Activated gamma-delta T cell (primary cell): ENCODE results near the gene CD99L2.
"Not testable (repeated sequence)": the region's sequence is repeated elsewhere in the genome, so short reads cannot be mapped to it uniquely, and the experiment has no call there.

Experiments
- DNase-seq: peaks from one replicate; lab custom pipeline; 2025; lab: John Stamatoyannopoulos, UW

Gene CD99L2

DNA sequence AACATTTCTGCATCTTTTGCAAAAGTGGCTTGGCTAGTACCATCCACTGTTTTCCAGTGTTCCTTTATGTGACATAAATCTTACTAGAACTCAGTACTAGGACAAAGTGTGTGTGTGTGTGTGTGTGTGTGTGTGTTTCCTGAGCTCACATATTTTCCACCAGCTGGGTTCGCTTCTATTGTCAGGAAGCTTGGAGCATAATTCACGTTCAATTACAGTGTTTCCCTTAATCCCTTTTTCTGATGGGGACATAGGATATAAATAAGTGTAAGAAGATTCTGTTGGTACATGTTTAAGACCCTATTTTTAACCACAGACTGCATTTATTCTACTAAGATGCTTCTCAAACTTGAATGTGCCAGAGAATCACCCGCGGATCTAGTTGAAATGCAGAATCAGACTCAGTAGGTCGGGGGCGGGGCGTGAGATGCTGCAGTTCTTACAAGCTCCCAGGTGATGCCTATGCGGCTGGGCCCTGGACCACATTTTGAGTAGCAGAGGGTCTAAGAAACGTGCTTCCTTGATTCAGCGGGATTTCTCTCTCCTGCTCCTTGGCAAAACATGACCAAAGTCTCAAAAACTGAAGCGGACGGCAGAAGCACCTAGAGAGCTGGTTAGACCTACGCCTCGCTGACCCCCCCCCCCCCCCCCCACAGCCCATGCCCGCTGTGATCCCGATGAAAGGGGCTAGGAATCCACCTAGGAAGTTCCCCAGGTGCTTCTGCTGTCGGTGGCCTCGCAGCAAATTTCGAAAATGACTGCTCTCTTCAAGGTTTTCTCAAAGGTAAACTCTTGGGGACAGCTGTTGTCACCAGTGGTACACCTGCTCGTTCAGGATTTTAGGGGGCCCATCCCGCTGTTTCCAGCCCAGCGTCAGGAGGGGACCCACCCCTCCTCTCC, 797 bp downstream of the CD99L2 start:
- DNase-seq, result no peak

DNA sequence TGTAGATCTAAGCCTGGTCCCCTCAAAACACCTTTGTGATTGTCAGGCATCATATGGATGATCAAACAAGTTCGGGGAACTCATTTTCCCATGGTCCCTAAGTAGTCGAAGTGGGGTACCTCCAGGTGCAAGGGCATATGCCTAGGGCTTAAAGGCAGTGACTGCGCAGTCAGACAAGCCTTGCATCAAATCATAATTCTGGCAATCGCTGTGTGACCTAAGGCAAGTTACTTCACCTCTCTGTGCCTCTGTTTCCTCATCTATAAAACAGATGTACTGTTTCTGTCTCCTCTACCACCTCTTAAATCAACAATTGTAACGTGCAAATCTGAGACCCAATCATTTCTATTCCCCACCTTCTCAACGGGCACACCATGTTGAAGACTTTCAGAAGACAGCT, 1.8 kb downstream of the CD99L2 start:
- no peak for DNase-seq

- no peak for DNase-seq
These were observed 4.5 kb downstream of the CD99L2 start for GRCh38 chrX:150893936-150894335.

GRCh38 chrX:150889131-150889530, 9.3 kb downstream of the CD99L2 start:
- no peak for DNase-seq

- DNase-seq, result no peak
These were observed 10.5 kb downstream of the CD99L2 start for GRCh38 chrX:150887906-150888465.

- not testable (repeated sequence) for DNase-seq
These were observed 11.2 kb downstream of the CD99L2 start for GRCh38 chrX:150887268-150887667.

DNA sequence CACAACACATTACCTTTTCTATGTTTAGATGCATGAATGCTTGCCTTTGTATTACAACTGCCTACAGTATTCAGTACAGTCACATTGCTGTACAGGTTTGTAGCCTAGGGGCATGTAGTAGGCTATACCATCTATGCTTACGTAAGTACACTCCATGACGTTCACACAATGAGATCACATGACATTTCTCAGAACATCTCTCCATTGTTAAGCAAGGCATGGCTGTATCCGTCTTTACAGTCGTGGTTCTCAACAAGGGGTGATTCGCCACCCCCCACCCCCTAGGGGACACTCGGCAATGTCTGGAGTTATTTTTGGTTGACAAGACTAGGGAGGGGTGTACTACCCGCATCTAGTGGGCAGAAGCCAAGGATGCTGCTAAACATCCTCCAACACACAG, 12.1 kb downstream of the CD99L2 start:
- DNase-seq, result no peak

DNA sequence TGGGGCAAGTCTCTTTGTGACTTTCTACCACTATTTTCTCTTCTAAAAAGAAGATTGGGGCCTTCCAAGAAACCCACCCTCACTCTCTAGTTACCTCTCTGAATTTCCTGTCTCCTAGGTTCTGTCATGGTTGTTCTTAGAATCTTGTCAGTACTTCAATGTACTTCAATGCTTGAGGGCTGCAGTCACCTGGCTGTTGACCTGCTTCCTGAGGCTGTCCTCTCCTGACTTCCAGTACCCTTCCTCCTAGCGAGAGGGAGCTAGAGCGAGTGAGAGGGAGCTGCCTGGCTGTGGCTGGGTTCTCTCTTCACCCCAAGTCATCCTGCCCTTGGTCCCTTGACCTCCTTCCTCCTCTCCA, 17.7 kb downstream of the CD99L2 start:
- no peak for DNase-seq

DNA sequence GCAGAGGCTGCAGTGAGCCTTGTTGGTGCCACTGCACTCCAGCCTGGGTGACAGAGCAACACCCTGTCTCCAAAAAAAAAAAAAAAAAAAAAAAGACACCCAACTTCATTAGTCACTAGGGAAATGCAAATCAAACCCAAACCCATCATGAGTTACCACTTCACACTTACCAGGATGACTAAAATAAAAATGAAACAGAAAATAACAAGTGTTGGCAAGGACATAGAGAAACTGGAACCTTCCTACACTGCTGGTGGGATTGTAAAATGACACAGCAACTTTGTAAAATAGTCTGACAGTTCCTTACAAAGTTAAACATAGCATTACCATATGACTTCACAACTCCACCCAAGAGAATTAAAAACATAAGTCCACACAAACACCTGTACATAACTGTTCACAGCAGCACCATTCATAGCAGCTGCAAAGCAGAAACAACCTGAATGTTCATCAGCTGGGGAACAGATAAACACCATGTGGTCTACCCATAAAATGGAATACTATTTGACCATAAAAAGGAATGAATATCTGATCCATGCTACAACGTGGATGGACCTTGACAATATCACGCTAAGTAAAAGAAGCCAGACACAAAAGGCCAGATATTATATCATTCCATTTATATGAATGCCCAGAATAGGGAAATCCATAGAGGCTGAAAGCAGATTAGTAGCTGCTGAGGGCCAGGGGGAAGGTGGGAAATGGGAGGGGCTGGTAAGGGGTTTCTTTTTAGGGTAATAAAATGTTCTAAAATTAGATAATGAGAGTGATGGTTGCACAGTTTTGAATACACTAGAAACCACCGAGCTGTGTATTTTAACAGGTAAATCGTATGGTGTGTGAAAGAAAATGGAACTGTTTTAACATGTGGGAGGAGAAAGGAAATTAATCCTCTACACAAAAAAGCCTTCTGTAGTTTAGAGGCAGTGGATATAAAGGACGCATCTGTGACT, 18.3 kb downstream of the CD99L2 start:
- no peak for DNase-seq

GRCh38 chrX:150875621-150876020, 22.8 kb downstream of the CD99L2 start:
- not testable (repeated sequence) for DNase-seq

GRCh38 chrX:150874448-150874847, 24.0 kb downstream of the CD99L2 start:
- no peak for DNase-seq

- DNase-seq, result no peak
These were observed 24.9 kb downstream of the CD99L2 start for GRCh38 chrX:150873616-150874015.

DNA sequence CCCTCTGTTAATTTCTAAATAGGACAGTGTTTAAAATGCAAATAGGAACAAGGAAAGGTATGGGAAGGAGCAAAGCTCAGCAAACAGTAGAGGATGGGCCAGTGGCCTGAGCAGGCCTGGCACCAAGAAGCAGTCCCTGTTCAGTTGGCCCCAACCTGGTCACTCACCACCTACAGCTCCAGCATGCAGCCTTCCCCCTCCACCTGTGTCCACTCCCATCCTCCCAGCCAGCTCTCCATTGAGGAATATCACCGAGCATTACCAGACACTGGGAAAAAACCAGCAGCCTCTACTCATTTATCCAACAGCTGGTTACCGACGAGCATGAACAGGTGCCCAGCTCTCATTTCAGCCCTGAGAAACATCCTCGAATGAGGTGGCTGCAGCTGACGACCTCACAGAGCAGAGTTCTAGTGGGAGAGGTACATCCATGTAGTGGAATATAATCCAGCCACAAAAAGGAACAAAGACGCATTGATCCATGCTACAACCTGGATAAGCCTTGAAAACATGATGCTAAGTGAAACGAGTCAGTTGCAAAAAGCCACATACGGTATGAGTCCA, 25.6 kb downstream of the CD99L2 start:
- no peak for DNase-seq

DNA sequence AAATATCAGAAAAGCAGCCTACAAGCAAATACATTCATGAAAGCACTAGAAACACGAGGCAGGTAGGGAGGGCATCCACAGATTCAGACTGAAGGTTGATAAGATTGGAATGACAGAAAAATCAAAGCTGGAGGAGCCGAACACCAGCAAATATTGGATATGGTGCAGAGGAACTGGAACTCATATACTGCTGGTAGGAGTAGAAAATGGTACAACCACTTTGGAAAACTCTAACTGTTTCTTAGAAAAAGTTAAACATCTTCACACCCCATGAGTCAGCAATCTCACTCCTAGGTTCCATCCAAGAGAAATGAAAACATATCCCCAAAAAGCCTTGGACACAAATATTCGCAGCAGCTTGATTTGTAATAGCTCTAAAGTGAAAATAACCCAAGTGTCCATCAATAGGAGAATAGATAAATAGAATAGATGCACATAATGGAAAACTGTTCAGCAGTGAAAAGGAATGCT, 27.1 kb downstream of the CD99L2 start:
- DNase-seq, result no peak

GRCh38 chrX:150870487-150871340, 27.8 kb downstream of the CD99L2 start:
- no peak for DNase-seq

- no peak for DNase-seq
These were observed 28.4 kb downstream of the CD99L2 start for GRCh38 chrX:150870029-150870428.

DNA sequence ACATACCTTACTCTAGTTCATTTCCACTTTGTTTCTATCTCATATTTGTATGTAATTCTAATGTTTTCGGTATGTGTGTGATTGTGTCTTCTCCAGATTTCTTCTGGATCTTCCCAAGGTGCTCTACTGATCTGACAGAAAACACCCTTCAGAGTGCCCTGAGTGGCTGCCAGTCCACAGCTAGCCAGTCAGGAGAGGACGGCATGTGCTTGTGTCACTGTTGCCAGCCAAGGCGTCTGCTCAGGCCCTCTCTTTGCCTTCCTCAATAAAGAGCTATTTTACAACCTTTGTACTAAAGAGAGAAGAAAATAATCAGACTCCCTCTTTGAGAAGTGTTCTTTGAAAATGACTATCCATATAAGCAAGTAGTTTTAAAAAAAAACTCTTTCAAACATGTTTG, 29.0 kb downstream of the CD99L2 start:
- DNase-seq, result no peak

DNA sequence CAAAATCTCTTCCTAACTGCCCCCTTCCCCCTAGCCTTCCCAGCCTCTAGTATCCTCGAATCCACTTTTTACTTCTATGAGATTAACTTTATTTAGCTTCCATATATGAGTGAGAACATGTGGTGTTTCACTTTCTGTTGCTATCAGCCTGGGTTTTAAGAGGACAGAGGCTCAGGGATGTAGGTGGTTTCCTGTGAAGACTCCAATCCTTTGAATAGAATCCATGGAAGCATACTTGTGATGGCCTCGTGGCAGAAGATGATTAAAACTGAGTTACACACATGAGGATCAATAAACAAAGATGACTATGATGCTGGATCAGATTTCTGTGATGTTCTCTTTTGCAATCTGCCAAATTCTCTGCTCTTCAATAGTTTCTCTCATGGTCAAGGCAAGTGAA, 29.8 kb downstream of the CD99L2 start:
- no peak for DNase-seq

DNA sequence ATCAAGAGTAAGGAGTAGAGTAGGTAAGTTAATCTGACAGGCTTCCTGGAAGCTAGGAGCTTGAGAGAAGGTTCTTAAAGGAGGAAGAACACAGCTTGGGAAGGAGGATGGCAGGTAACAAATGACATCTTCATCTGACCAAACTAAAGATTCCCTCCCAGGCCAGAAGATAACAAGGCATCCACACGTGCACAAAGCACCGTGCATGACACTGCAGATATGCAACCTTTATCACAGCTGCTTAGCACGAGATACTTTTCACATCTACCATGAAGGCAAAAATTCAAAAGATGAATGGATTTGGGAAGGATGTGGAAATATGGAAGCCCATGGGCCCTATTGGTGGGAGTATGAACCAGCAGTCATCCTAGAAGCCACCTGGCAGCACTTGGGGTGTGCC, 34.3 kb downstream of the CD99L2 start:
- no peak for DNase-seq

DNA sequence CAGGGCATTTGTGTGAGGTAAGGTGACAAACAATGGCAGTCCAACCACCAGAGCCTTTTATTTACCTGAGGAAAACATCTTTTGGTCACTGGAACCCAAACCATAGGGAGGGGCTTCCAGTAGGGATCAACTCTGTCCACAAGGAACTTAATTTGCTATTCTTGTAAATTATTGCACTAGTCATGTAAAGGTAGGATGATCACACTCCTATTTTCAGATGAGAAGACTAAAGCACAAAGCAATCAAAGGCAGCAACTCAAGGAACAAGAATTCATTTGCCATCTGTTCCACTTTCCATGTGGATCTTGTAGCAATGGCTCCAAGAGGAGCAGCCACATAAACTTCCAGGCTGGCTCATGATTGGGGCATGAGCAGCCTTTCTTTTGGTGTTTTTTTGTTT, 35.3 kb downstream of the CD99L2 start:
- DNase-seq, result no peak

DNA sequence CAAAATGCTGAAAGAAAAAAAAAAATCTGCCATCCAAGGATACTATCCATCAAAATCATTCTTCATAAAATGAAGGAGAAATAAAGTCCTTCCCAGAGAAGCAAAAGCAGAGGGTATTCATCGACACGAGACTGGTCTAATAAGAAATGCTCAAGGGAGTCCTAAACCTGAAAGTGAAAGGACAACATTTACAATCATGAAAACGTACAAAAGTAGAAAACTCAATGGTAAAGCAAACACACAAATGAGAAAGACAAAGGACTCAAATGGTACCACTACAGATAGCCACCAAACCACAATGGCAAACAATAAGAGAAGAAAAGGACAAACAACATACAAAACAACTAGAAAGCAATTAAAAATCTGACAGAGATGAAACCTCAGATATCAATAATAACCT, 41.0 kb downstream of the CD99L2 start:
- no peak for DNase-seq
